ENCODE results near the gene TACC2.
"Not testable (repeated sequence)": the region's sequence is repeated elsewhere in the genome, so short reads cannot be mapped to it uniquely, and the experiment has no call there.

The TACC2 gene

DNA sequence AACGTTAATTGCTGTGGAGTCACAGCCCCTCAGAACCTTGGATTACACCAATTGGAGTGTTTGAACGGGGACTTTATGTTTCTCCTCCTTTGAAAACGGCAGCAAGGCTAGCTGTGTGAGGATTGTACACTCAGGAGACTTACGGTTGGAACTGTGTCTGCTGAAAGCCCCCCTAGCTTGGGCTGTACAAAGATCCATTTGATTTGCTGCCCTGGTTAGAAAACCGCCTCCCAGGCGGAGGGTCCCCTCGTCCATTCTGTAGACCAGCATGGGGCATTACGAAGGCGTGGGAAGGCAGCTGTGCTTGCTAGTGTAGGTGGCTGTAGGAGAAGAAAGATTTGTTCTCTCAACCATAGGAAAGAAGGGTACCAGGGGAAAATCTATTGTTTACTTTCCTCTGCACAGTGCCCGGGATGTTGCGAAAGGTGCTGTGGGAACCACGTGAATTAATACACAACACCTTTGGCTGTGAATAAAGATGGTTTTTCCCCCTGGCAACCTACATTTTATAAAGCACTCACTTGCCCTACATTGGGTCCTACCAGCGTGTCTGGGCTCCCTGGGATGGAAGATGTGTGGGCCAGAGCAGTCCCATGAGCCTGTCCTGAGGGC lies 208.8 kb downstream of the TACC2 start:
- no peak for DNase-seq (ENCODE audit: low read depth)

DNA sequence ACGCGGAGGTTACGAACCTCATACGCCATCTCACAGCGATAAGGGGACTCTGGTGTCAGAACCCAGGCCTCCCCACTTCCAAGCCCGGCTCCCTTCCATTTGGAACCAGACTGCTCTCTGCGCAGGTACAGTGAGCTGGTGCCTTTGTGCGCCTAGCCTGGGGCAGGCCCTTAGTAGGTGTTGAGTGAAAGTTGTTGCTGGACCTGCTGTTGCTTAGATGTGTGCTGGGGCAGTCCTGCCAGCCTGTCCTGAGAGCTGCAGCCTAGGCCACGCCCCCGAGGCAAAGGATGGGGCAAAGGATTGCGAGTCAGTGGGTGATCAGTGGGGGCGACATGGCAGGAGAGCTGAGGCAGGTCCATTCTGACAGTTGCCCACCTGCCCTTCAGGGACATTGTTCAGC lies 209.7 kb downstream of the TACC2 start:
- no peak for DNase-seq (ENCODE audit: low read depth)

DNA sequence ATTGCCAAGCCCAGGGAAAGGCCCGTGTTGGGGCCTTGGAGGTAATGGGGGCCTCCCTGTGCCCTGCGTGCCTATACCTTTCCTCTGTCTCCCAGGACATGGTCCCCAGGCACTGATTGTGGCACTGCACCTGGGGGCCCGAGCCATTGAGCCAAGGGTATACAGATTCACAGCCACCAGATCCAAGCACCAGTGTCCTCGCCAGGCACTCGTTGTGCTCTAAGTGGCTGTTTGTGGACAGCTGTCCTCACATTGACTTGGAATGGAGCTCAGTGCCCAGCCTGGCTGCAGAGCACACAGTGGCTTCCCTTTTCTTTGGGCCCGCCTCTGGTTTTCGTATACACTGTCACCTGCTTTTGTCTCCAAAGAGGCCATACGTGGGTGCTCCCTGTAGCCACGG lies 210.1 kb downstream of the TACC2 start:
- no peak for DNase-seq (ENCODE audit: low read depth)

DNA sequence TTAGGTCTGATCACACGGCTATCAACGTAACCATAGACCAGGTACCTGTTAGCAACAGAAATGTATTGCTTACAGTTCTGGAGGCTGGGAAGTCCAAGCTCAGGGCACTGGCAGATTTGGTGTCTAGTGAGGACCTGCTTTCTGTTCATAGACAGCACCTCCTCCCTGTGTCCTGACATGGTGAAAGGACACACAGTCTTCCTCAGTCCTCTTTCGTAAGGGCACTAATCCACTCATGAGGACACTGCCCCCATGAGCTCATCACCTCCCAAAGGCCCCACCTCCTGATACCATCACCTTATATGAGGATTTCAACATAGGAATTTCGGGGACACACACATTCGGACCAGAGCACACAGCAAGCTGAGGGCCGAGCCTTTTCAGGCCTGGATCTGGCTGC lies 210.7 kb downstream of the TACC2 start:
- DNase-seq (ENCODE audit: low read depth): no peak

DNA sequence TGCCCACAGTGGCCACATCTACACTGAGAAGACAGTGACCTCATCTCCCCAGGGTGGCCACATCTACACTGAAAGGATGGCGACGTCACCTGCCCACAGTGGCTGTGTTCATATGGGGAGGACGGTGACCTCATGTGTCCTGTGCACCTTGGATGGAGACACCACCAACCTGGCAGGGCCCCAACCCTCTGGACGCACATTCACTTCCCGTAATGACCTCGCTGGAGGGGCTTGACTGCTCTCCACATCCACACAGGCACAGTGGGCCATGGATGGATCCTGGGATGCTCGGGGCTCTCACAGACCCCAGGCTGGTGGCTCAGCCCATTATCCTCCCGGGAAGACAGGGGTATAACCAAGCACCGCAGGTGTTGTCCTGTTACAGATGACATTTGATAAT lies 212.4 kb downstream of the TACC2 start:
- no peak for DNase-seq (ENCODE audit: low read depth)

DNA sequence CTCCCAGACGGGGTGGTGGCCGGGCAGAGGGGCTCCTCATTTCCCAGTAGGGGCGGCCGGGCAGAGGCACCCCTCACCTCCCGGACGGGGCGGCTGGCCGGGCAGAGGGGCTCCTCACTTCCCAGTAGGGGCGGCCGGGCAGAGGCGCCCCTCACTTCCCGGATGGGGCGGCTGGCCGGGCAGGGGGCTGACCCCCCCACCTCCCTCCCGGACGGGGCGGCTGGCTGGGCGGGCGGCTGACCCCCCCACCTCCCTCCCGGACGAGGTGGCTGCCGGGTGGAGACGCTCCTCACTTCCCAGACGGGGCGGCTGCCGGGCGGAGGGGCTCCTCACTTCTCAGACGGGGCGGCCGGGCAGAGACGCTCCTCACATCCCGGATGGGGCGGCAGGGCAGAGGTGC lies 214.2 kb downstream of the TACC2 start:
- not testable (repeated sequence) for DNase-seq (ENCODE audit: low read depth)

DNA sequence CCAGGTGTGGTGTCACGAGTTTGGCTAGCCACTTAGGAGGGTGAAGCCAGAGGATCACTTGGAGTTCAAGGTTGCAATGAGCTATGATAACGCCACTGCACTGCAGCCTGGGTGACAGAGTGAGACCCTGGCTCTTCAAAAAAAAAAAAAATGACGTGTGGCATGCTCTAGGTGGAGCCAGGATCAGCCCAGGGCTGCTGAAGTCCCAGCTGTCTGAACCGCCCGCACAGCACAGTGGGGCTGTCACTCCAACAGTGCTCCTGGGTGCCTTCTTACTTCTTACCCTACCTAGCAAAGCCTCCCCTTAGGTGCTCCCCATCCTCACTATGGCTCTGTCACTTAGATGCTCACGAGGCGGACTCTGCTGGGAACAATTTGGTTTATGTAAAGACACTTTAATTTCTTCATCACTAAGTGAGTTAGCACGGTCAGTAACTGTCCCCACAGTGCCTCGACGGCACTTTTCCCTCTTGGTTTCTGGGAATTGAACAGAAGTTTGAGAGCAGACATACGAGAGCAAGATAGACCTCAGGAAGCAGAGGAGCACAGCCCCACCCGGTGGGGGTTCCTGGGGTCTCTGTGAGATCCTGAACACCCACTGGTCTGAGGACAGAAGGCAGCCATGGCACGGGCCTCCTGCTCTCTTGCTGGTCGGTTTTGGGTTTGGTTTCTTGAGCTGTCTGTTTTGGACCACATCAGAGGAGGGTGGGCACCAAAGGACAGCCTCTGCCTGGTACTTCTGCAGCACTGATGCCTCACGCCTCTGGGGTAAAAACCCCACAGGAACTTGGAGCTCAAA lies 215.9 kb downstream of the TACC2 start:
- no peak for DNase-seq (ENCODE audit: low read depth)

DNA sequence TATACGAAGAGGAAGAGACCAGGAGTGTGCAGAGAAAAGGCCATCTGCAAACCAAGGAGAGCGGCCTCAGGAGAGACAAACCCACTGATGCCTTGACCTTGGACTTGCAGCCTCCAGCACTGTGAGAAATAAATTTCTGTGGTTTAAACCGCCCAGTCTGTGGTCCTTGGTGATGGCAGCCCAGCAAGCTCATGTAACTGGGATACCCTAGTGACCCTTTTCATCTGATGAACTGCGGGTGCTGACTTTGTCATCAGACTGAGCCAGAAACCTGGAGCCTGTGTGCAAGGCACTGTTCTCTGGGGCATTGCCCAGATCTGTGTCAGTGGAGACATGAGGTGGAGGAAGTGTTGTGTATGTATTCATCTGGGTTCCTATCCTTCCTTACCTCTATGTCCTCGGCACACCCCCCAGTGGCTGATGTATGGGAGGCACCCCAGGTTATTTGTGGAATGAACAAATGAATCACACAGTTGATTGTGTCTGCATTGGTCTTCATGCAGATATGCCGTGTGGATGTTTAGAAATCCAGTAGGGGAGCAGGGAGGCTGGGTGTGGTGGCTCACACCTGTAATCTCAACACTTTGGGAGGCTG lies 217.6 kb downstream of the TACC2 start:
- no peak for DNase-seq (ENCODE audit: low read depth)

DNA sequence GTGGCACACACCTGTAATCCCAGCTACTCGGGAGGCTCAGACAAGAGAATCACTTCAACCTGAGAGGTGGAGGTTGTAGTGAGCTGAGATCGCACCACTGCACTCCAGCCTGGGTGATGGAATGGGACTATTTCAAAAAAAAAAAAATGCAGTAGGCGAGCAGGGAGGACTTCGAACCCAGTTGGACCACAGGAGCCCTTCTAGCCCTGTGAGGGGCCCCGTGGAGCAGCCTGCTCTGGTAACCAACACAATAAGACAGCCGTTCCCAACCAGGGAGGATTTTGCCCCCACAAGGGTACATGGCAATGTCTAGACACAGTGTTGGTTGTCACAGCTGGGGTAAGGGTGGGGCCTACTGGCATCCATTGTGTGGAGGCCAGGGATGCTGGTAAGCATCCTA lies 218.2 kb downstream of the TACC2 start:
- no peak for DNase-seq (ENCODE audit: low read depth)

DNA sequence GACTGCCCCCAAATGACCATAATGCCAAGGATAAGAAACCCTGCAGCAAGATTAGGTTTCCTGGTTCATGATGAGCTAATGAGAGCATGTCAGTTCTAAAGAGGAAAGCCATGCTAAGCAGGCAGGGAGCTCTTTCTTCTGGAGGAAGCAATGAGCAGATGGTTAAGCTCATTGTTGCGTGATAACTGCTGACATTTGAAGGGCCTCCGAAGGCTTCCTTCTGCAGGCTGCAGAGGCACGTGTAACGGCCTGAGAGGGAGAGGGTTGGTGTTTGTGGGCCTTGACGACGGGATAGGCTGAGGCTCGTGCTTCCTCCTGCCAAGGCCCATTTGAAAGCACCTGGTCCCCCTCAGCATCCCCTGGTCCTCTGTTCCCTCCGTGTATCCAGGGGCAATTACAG lies 218.6 kb downstream of the TACC2 start:
- no peak for DNase-seq (ENCODE audit: low read depth)

DNA sequence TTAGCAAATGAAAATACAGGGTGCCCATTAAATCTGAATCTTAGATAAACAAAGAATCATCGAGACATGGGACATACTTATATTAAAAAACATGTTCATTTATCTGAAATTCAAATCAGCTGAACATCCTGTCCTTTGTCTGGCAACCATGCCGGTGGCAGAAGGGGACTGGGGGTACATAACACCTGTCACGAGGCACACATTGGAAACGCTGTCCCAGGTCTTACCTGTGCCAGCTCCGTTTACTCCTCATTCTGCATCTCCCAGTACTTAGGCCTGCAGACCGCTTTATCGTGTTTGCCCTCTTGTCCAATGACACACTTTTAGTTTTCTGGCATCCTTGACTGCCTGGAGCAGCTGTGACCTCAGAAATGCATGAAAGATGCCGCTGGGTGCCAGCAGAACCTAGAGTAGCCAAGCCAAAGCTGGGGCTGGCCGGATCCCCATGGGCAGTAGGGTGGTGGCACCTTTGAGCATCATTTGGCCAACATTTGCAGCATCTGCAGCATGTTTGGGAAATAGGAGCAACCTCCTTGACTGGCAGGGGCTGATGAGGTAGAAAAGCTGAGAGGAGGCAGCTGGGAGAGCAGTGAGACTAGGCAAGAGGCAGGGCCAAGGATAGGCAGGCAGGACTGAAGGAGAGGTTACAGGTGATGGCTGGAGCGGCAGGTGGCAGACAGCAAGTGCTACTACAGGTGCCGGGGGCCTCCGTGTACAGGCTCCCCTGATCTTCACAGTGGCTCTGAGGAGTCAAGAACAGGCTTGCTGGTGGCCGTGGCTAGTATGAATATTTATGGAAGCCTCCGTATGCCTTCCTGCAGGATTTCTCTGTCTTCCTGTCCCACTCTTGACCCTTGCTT lies 219.8 kb downstream of the TACC2 start:
- DNase-seq (ENCODE audit: low read depth): no peak

DNA sequence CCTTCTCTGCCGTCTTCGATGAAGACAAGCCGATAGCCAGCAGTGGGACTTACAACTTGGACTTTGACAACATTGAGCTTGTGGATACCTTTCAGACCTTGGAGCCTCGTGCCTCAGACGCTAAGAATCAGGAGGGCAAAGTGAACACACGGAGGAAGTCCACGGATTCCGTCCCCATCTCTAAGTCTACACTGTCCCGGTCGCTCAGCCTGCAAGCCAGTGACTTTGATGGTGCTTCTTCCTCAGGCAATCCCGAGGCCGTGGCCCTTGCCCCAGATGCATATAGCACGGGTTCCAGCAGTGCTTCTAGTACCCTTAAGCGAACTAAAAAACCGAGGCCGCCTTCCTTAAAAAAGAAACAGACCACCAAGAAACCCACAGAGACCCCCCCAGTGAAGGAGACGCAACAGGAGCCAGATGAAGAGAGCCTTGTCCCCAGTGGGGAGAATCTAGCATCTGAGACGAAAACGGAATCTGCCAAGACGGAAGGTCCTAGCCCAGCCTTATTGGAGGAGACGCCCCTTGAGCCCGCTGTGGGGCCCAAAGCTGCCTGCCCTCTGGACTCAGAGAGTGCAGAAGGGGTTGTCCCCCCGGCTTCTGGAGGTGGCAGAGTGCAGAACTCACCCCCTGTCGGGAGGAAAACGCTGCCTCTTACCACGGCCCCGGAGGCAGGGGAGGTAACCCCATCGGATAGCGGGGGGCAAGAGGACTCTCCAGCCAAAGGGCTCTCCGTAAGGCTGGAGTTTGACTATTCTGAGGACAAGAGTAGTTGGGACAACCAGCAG lies 221.7 kb downstream of the TACC2 start:
- DNase-seq (ENCODE audit: low read depth): no peak

DNA sequence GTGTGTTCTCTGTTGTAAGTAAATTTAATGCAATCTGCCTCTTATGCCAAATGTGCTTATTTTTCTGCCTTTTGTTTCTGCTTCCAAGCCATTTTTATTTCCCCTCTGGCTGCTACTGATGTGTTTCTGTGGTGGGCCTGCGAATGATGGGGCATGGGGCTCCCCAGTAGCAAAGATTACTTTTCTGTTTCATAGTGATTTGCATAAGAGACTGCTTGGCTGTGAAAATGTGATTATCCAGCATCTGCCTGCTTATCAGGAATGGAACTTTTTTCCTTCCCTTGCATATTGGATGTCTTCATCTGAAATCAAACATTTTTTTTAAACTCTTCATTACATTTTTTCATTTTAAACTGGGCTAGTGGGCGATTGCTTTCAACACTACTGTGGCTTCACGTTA lies 224.4 kb downstream of the TACC2 start:
- no peak for DNase-seq (ENCODE audit: low read depth)

DNA sequence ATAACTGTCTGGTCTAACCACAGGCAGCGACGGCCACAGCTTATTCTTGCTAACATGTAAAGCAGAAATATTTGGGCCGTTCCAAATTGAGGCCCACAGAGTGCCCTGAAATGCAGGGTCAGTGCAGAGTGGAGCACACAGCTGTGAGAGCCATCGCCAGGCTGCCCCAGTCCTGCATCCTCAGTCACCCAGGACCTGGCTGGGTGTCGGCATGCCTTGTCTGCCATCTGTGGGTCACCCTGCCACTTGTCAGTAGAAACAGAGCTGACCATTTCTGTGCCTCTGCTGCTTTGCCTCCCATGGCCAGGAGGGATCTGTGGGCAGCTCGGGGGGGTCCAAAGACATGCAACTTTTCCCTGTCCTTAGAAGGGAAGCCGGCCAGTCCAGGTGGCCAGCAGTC lies 224.8 kb downstream of the TACC2 start:
- no peak for DNase-seq (ENCODE audit: low read depth)

DNA sequence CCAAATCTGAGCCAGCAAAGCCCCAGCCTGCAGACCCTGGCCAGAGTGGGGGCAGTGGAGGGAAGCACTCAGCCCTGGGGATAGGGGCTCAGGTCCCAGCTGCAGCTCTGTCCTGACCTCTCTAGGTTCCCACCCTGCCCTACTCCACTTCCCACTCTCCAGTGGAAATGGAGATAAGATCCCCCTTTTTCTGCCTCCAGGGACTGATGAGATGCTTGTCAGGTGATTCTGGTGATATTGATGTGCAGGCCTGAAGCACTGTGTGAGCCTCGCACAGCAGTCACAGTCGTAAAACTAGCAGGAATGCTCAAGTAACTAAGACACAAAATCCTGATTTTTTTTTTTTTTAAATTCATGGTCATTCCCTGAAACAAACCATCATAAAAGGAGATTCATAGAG lies 227.1 kb downstream of the TACC2 start:
- no peak for DNase-seq (ENCODE audit: low read depth)

DNA sequence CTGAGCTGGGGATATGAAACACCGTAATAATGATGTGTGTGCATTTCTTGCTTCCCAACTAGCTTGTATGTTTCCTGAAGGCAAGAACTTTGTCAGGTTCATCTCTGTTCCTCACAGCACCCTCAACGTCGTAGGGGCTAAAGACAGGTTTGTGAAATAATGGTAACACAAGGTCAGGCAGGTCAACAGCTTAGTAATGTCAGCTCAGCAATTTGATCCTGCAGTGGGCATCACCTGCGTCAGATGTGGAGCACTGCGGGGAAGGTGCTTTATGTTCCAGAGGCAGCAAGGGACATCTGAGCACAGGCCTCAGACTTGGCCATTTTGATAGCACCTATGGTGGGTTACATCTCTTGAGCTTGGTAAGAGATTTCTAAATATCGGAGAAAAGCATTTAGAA lies 230.4 kb downstream of the TACC2 start:
- no peak for DNase-seq (ENCODE audit: low read depth)

DNA sequence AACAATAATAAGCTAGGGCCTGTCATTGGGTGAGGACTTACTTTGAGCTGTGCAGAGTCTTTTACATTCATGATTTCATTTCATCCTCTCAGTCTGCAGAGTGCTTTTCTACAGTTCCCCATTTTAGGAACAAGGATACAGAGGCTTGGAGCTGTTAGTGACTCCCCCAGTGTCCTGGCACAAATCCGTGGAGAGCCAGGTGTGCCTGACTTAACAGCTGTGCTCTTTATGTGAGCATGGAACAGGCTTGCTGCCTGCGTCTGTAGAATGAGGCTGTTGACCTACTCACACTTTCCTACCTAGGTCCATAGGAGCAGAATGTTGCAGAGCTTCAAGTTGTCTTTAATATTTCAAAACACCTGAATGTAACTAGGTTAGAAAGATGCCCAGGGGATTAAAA lies 231.8 kb downstream of the TACC2 start:
- DNase-seq (ENCODE audit: low read depth): no peak

DNA sequence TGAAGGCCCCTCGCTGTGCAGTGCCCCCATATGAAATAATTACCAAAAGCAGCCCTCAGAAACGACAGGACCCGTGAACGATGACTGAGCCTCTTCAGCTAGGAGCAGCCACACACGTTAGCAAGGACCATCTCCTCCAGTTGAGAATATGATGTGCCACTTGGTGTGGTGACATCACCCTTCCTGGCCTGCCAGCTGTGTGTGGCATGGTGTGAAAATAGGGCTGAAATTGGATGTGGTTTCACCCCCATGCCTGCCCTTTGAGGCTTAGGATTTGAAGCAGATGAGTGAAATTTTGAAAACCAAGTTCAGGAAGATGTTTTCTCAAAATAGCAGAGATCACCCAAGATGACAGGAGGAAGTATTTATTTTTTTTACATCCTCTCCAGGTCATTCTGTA lies 233.0 kb downstream of the TACC2 start:
- no peak for DNase-seq (ENCODE audit: low read depth)

DNA sequence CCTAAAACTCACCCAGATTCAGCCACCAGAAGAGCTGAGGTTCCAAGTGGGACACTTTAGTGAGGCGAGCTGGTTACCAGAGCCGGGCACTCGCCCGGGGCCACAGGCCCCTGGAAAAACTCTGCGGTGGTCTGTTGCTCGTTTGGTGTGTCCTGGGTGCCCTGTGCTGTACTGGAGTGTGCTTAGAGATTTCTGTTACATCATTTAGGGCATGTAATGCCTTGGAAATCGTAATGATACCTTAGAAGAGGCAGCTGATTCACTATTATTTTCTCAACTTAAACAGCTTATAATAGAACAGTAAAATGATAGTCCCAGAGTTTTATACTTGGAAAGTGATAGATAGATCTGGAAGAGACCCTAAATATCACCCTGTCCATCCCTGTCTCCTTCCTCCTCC lies 233.7 kb downstream of the TACC2 start:
- no peak for DNase-seq (ENCODE audit: low read depth)

DNA sequence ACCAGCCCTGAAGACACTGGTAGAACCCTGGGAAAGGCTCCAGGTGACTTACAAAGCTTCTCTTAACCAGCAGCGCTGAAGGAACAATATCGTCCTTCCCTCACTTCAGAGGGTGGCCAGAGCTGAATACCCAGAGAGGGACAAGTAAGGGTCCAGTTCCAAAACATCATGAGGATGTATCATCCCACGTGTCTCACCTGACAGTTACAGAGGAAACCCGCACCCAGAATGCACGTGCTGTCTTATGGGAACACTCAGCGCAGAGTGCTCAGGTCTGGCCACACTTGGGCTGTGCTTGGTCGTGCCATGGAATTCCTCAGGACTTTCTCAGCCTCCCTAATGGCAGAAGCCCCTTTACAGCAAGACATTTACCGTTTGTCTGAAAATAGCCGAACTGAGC lies 235.2 kb downstream of the TACC2 start:
- DNase-seq (ENCODE audit: low read depth): no peak

DNA sequence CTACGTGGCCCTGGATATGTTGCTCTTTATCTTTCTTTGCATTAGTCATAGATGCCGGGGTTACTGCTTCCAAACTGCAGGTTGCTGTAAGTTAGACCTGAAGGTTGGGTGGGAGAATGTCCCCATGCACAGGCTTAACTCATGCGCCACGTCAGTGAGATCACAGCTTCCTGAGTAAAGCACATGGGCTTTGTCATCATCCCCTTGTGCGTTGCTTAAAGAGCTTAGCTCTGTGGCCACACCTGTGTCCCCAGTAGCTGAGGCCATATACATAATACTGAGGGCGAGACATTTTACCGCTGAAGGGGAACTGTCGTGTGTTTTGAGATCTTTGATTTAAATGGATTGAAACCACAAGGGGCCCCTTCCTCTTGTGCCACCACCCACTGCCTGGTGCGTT lies 236.4 kb downstream of the TACC2 start:
- DNase-seq (ENCODE audit: low read depth): no peak

DNA sequence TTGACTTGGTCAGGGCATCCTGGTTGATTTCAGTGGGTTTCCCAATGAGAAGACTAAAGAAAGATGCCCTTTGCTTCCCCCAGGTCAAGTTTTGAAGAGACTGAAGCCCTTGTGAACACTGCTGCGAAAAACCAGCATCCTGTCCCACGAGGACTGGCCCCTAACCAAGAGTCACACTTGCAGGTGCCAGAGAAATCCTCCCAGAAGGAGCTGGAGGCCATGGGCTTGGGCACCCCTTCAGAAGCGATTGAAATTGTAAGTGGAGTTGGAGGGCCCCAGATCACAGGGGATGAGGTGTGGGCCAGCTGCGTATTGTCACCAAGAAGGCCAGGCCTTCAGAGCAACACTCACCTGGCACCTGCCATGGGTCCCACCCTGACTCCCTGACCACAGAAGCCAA lies 238.8 kb downstream of the TACC2 start:
- no peak for DNase-seq (ENCODE audit: low read depth)
